ENCODE results near the gene NSUN4.

Gene NSUN4

DNA sequence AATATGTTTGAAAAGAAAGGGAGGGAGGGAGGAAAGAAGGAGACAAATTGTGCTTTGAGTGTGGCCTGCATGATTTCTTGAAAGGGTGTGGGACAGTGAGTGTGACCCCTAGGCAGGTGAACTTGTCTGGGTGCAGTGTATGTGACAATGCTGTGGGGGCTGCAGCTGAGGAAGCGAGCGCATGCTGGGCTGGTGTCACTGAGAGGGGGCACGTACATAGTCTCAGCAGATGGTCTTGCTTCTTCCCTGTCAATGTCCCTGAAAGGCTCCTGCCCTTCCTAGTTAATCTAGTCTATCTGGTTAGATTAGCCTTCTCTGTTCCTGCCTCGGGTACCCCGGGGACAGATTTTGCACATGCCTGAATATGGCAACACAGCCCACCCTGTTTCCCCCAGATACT, 63.3 kb downstream of the NSUN4 start:
- in situ Hi-C loops (cut with HindIII; ENCODE audit: low sequenced_read_pairs): no loop called here
- H3K4me3 ChIP-seq (ENCODE audit: low read depth, low read length): no peak overlapping the region
- no peak for DNase-seq (ENCODE audit: low read depth)
- TF ChIP-seq, protein P1, sequence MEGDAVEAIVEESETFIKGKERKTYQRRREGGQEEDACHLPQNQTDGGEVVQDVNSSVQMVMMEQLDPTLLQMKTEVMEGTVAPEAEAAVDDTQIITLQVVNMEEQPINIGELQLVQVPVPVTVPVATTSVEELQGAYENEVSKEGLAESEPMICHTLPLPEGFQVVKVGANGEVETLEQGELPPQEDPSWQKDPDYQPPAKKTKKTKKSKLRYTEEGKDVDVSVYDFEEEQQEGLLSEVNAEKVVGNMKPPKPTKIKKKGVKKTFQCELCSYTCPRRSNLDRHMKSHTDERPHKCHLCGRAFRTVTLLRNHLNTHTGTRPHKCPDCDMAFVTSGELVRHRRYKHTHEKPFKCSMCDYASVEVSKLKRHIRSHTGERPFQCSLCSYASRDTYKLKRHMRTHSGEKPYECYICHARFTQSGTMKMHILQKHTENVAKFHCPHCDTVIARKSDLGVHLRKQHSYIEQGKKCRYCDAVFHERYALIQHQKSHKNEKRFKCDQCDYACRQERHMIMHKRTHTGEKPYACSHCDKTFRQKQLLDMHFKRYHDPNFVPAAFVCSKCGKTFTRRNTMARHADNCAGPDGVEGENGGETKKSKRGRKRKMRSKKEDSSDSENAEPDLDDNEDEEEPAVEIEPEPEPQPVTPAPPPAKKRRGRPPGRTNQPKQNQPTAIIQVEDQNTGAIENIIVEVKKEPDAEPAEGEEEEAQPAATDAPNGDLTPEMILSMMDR (IDR thresholded peaks at IDR 0.05; ENCODE audit: low read depth, low read length, missing control alignments): no peak

DNA sequence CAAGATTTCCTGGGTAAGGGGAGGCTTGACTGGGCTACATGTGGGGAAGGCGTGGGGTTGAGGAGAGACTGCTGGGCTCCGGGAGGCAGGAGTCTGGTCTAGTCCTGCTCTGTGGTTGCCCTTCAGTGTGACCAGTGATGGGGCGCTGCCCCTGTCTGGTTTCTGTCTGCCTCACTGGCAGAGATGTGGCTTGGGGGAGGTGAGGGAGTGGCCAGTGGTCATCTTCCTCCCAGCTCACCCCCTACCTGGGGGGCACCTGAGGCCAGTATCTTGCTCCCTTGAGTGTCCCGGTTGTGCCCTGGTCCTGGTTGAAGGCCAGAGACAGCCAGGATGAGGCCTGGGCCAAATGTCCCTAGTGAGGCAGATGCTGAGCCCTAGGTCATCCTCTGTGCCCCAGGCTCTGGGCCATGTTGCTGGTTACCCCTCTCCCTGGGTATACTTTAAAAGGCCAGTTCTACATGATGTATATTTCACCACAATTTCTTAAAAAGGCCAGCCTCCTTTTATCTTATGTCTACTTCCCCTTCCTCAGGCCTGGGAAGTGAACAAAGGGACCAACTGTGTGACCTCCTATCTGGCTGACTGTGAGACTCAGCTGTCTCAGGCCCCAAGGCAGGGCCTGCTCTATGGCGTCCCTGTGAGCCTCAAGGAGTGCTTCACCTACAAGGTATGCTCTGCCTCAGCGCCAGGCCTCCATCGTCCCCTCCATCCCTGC, 64.0 kb downstream of the NSUN4 start:
- in situ Hi-C loops (cut with HindIII; ENCODE audit: low sequenced_read_pairs): no loop called here
- TF ChIP-seq, protein P1 (IDR thresholded peaks at IDR 0.05; ENCODE audit: low read depth, low read length, missing control alignments): no peak
- no peak overlapping the region for H3K4me3 ChIP-seq (ENCODE audit: low read depth, low read length)
- no peak for DNase-seq (ENCODE audit: low read depth)

DNA sequence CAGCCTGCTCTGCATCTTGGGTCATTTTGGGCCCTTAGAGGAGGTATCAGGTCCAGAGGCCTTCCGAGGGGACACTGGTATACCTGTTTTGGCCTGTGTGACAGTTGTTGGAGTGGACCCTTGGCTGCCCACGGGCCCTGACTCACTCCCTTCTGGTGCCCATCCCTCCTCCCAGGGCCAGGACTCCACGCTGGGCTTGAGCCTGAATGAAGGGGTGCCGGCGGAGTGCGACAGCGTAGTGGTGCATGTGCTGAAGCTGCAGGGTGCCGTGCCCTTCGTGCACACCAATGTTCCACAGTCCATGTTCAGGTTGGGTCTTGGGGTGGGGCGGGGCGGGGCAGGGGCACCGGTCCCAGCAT, 64.6 kb downstream of the NSUN4 start:
- TF ChIP-seq, protein P1 (IDR thresholded peaks at IDR 0.05; ENCODE audit: low read depth, low read length, missing control alignments): no peak
- no peak for DNase-seq (ENCODE audit: low read depth)
- in situ Hi-C loops (cut with HindIII; ENCODE audit: low sequenced_read_pairs): no loop called here
- no peak overlapping the region for H3K4me3 ChIP-seq (ENCODE audit: low read depth, low read length)

DNA sequence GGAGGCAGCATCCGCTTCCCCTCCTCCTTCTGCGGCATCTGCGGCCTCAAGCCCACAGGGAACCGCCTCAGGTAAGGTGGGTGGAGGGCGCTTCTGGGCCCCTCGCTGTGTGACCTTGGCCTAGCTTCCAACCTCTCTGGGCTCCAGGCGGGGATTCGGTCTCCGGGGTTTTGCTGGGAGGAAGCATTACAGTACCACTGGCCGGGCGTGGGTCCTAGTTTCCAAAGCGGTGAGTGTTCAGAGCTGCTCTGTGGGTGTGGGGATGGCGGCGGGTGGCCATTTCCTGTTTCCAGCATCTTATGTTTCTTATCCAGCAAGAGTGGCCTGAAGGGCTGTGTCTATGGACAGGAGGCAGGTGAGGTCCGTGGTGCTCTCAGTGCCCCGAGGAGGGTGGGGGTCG, 65.1 kb downstream of the NSUN4 start:
- in situ Hi-C loops (cut with HindIII; ENCODE audit: low sequenced_read_pairs): no loop called here
- no peak for DNase-seq (ENCODE audit: low read depth)
- TF ChIP-seq, protein P1 (IDR thresholded peaks at IDR 0.05; ENCODE audit: low read depth, low read length, missing control alignments): no peak
- no peak overlapping the region for H3K4me3 ChIP-seq (ENCODE audit: low read depth, low read length)

DNA sequence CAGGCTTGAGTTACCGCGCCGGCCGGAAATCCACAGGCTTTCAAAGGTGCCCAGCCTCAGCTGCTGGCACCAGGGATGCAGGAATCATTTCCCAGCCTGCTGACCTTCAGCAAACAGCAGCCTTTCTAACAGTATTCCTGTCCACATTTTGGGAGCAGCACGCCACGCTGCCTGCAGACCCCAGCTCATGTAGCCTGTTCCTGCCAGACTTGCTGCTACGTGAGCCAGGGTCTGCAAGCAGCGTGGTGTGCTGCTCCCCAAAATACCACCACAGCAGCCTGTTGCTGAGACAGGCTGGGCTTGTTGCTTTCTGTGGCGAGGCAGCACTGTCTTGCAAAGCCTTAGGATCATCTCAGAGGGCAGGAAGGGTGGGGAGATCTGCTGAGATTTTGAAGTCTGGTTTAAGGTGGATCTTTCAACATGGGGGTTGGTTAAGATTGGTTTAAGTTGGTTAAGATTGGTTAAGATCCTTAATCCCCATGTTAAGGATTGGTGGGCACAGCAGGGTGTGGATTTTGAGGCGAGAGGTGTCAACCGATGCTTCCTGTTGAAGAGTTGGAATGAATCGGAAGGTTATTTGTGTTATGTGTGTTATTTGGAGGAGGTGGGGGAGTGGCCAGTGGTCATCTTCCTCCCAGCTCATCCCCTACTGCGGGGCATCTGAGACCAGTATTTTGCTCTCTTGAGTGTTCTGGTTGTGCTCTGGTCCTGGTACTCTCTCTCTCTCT, 66.4 kb downstream of the NSUN4 start:
- DNase-seq (ENCODE audit: low read depth): no peak
- TF ChIP-seq, protein P1 (IDR thresholded peaks at IDR 0.05; ENCODE audit: low read depth, low read length, missing control alignments): no peak
- in situ Hi-C loops (cut with HindIII; ENCODE audit: low sequenced_read_pairs): no loop called here
- peak overlapping the region; percentile 19 for H3K4me3 ChIP-seq (ENCODE audit: low read depth, low read length)

DNA sequence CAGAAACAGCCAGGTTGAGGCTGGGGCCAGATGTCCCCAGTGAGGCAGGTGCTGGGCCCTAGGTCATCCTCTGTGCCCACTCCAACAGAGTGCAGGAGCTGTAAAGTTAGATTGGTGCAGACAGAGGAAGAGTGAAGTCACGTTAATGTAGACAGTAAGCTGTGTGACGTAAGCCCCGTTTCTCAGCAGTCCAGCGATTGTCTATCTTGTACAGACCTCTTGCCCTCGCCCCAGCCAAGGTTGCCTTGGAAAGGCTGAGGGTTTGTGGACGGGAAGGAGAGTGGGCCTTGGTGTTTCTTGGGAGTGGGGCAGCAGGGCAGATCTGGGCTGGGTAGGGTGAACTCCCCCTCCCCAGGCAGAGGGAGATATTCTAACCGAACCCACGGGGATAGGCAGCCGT, 67.0 kb downstream of the NSUN4 start:
- TF ChIP-seq, protein P1 (IDR thresholded peaks at IDR 0.05; ENCODE audit: low read depth, low read length, missing control alignments): no peak
- DNase-seq (ENCODE audit: low read depth): no peak
- in situ Hi-C loops (cut with HindIII; ENCODE audit: low sequenced_read_pairs): no loop called here
- H3K4me3 ChIP-seq (ENCODE audit: low read depth, low read length): no peak overlapping the region

Data from astrocyte of the cerebellum (primary cell).